ENCODE measurements around the gene TBC1D8.

Gene TBC1D8

GRCh38 chr2:101135412-101136296 lies 15.5 kb downstream of the TBC1D8 start:
- DNase-seq: no peak

- DNase-seq: no peak
Observed at GRCh38 chr2:101133492-101134100, 17.6 kb downstream of the TBC1D8 start.

GRCh38 chr2:101132202-101132601 lies 19.0 kb downstream of the TBC1D8 start:
- no peak for DNase-seq

- DNase-seq: no peak
Observed at GRCh38 chr2:101130081-101130480, 21.1 kb downstream of the TBC1D8 start.

GRCh38 chr2:101127319-101128056 lies 23.7 kb downstream of the TBC1D8 start:
- DNase-seq: no peak

- no peak for DNase-seq
Observed at GRCh38 chr2:101125808-101126207, 25.4 kb downstream of the TBC1D8 start.

GRCh38 chr2:101125374-101125773 lies 25.8 kb downstream of the TBC1D8 start:
- no peak for DNase-seq

GRCh38 chr2:101124643-101125366 lies 26.4 kb downstream of the TBC1D8 start:
- DNase-seq: no peak

GRCh38 chr2:101123795-101124471 lies 27.2 kb downstream of the TBC1D8 start:
- no peak for DNase-seq

- DNase-seq: no peak
Observed at GRCh38 chr2:101121174-101121573, 30.0 kb downstream of the TBC1D8 start.

- no peak for DNase-seq
Observed at GRCh38 chr2:101120124-101120996, 30.8 kb downstream of the TBC1D8 start.

- DNase-seq: no peak
Observed at GRCh38 chr2:101119431-101119830, 31.8 kb downstream of the TBC1D8 start.

- DNase-seq: no peak
Observed at GRCh38 chr2:101116841-101117552, 34.2 kb downstream of the TBC1D8 start.

GRCh38 chr2:101116348-101116747 lies 34.8 kb downstream of the TBC1D8 start:
- no peak for DNase-seq

GRCh38 chr2:101115664-101116063 lies 35.5 kb downstream of the TBC1D8 start:
- no peak for DNase-seq

- no peak for DNase-seq
Observed at GRCh38 chr2:101114815-101115214, 36.4 kb downstream of the TBC1D8 start.

GRCh38 chr2:101114268-101114783 lies 36.9 kb downstream of the TBC1D8 start:
- no peak for DNase-seq

- DNase-seq: no peak
Observed at GRCh38 chr2:101113441-101114267, 37.5 kb downstream of the TBC1D8 start.

GRCh38 chr2:101112772-101113157 lies 38.4 kb downstream of the TBC1D8 start:
- DNase-seq: no peak
